Neutrophil (primary cell): ENCODE results near the gene SGK1.
A peak's percentile ranks its signal among the peaks of the same experiment; 100 is the strongest.

Source experiments
- H3K27ac ChIP-seq: fragments of 200-600 bp; sonication (generic); 2 replicates; pipeline ENCODE4 v1.5.1; 2016; ENCODE audit warnings: mild to moderate bottlenecking, moderate library complexity
- H3K27me3 ChIP-seq: fragments of 200-600 bp; sonication (generic); 2 replicates; pipeline ENCODE4 v1.6.0; 2016; ENCODE audit warnings: mild to moderate bottlenecking
- H3K36me3 ChIP-seq: fragments of 200-600 bp; sonication (generic); 2 replicates; pipeline ENCODE4 v1.5.1; 2017
- H3K4me1 ChIP-seq, 2 experiments: fragments of 200-600 bp in 1 of 2; sonication (generic) in 1 of 2; 1 replicate in 1 of 2; 2 replicates in 1 of 2; pipeline versions ENCODE4 v1.5.1 to v1.6.1; 2013 to 2016; ENCODE audit warnings: low read depth in 1 of 2, low read length in 1 of 2, mild to moderate bottlenecking in 1 of 2, moderate library complexity in 1 of 2; ENCODE audit not compliant: control insufficient read depth in 1 of 2, insufficient read depth in 1 of 2
- H3K4me3 ChIP-seq, 2 experiments: fragments of 200-600 bp in 1 of 2; sonication (generic) in 1 of 2; 1 replicate in 1 of 2; 2 replicates in 1 of 2; pipeline ENCODE4 v1.5.1; 2013 to 2016; ENCODE audit warnings: low read depth in 1 of 2, low read length in 1 of 2, mild to moderate bottlenecking in 1 of 2, moderate library complexity in 1 of 2
- H3K9me3 ChIP-seq: fragments of 200-600 bp; sonication (generic); 2 replicates; pipeline ENCODE4 v1.5.1; 2016
- TF ChIP-seq, protein P1 (sequence below): fragments of 200-600 bp; sonication (generic); IDR thresholded peaks from 2 replicates; pipeline ENCODE4 v1.5.1; 2016; ENCODE audit warnings: antibody characterized with exemption

SGK1 gene

DNA sequence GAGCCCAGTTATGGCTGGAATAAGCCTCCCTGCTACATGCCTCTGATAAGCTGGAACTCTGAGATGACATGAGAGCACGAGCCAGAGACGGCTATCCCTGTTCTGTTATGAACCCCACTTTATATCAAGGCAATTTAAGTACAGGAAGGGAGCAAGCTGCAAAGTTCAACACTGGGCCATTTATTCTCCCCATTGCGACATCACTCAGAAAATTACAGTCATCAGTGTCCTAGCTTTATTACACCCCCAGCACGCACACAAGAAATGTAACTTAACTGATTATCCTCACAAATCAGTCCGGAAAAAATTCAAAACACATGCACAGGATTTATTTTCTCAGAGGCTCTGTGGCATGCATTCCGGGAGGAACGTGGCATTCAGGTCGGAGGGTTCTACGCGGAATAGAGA lies 140.2 kb downstream of the SGK1 start:
- H3K9me3 ChIP-seq: peaks cover 6% of the 10 kb centered on the region
- peaks cover 48% of the 10 kb centered on the region in 2 experiments for H3K4me1 ChIP-seq
- H3K36me3 ChIP-seq: peaks cover 24% of the 10 kb centered on the region
- H3K4me3 ChIP-seq: peak overlapping the region; percentile 74 to 83
- H3K27ac ChIP-seq: peak overlapping the region; percentile 100
- TF ChIP-seq, protein P1, sequence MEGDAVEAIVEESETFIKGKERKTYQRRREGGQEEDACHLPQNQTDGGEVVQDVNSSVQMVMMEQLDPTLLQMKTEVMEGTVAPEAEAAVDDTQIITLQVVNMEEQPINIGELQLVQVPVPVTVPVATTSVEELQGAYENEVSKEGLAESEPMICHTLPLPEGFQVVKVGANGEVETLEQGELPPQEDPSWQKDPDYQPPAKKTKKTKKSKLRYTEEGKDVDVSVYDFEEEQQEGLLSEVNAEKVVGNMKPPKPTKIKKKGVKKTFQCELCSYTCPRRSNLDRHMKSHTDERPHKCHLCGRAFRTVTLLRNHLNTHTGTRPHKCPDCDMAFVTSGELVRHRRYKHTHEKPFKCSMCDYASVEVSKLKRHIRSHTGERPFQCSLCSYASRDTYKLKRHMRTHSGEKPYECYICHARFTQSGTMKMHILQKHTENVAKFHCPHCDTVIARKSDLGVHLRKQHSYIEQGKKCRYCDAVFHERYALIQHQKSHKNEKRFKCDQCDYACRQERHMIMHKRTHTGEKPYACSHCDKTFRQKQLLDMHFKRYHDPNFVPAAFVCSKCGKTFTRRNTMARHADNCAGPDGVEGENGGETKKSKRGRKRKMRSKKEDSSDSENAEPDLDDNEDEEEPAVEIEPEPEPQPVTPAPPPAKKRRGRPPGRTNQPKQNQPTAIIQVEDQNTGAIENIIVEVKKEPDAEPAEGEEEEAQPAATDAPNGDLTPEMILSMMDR: no peak
- no peaks in the 10 kb centered on the region for H3K27me3 ChIP-seq

DNA sequence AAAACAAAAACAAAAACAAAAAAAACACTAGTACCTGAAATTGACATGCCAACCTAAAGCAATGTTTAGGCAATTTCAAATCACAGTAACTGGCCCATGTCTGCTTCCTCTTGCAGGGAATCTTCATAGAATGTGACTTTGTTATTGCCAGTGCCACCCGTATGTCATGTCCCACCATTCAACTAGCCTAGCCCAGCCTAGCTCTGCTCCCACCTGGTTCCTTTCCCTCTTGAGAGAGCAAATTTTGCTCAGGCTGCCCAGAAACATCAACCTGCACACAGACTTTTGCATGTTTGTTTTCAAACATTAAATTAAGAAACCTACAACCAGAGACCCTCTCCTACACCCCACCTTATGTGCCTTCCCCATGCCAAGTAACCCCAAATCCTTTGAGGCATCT lies 140.7 kb downstream of the SGK1 start:
- peaks cover 6% of the 10 kb centered on the region for H3K9me3 ChIP-seq
- H3K36me3 ChIP-seq: peaks cover 29% of the 10 kb centered on the region
- no peaks in the 10 kb centered on the region for H3K27me3 ChIP-seq
- peaks cover 53% of the 10 kb centered on the region in 2 experiments for H3K4me1 ChIP-seq
- TF ChIP-seq, protein P1: no peak
- H3K4me3 ChIP-seq: peak overlapping the region in 1 of 2 experiments; percentile 83
- peak overlapping the region; percentile 100 for H3K27ac ChIP-seq

DNA sequence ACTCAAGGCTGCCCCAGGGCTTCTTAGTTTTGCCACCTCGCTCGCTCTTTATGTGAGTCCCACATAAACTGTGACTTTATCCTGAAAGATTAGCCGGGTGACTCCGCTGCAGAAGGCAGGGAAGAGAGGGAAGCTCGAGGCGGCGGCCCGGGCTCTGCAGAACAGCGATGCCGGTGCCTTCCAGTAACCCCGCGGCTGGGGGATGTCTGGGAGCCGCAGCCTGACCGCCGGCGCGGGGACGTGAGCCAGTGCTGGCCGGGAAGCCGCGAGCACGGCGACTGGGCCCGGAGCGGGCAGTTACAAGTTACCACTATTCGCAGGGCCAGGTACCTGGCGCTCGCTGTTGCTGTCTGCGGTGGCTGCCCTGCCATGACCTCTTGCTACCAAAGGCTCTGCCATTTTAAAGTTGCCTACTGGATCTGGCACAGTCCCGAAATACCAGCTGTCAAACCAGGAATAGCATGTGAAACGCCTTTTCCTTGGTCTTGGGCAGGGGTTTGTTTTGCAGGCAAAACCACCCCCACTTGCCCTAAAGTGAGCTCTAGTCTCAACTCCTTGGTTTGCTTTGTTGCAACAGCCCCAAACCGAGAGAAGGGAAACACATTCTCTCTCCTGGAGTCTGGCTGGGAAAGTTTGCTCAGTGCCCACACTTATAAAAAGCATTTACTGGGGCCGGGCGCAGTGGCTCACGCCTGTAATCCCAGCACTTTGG lies 141.5 kb downstream of the SGK1 start:
- TF ChIP-seq, protein P1: no peak
- H3K27ac ChIP-seq: peak overlapping the region; percentile 100
- peak overlapping the region; percentile 83 to 99 for H3K4me3 ChIP-seq
- H3K27me3 ChIP-seq: no peaks in the 10 kb centered on the region
- peaks cover 29% of the 10 kb centered on the region for H3K36me3 ChIP-seq
- H3K4me1 ChIP-seq: peaks cover 54 to 55% of the 10 kb centered on the region in 2 experiments
- H3K9me3 ChIP-seq: peaks cover 6% of the 10 kb centered on the region

DNA sequence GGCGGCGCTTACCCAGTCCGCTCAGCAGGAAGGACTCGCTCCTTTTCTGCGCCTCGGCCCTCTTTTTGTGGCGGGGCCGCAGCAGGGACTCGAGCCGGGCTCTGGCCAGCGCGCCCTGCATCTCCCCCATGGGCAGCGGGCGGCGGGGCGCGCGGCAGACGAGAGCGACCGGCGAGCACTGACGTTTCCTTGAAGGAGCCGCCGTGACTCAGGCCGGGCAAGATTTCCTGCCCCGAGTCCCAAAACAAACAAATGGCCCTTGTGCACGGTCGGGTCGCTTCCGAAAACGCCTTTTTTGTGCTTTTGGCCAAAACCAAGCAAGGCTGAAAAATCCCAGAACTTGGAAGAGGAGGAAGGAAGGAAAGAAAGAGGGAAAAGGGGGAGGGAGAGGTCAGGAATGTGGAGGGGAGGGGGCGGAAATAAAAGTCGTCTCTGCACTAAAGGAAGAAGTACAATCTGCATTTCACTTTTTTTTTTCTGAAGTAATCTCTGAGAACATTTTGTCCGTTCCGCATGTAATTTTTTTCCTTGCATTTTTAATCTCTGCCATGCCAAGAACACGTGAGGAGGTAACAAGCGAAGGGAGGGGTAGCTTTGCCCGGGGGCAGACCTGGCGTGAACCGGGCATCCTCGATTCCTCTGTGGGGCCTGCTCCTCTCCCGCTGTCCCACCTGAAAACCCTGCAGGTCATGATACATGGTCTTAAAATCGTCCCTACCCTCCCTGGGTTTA lies 142.2 kb downstream of the SGK1 start:
- TF ChIP-seq, protein P1: no peak
- Histone ChIP-seq H3K9me3 (peaks cover 6% of the 10 kb centered on the region), H3K27me3 (no peaks in the 10 kb centered on the region), H3K36me3 (peaks cover 36% of the 10 kb centered on the region), H3K4me1 (peaks cover 54 to 61% of the 10 kb centered on the region in 2 experiments), H3K4me3 (peak overlapping the region; percentile 83 to 99), H3K27ac (peak overlapping the region; percentile 100)

DNA sequence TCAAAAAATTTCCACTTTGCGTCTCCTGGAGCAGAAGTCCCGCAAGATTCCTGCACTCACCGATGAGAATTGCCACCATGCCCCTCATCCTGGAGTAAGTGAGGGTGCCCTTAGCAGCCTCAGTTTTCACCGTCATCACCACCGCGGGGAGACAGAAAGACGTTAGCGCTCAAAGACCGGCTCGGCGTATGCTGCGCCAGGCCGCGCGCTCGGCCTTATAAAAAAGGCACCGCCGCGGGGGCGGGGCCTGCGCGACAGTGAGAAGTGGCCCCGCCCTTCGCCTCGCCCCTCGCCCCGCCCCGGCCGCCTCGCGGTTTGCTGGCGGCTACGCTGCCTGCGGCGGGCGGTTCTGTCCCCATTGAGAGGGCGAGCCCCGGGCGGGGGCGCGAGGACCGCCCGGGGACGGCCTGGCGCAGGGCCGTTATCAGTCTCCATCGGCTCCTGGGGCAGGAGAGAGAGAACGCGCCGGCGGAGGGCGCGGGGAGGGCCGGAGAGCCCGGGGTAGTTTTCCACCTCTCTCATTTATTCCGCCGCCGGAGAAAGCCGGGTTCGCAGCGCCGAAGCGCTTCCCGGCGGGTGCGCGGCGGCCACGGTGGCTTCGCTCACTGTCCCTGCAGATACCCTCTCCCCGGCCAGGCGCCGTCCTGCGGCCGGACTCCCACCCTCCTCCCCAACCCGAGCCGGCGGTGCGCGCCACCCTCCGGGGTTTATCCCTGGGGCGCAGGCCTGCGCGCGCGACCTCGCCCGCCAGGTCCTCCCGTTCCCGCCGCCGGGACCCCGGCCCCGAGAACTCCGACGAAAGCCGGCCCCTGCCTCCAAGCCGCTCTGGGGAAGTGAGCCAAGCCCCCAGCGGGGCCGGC lies 143.0 kb downstream of the SGK1 start:
- Histone ChIP-seq H3K27me3 (no peaks in the 10 kb centered on the region), H3K36me3 (peaks cover 44% of the 10 kb centered on the region), H3K9me3 (peaks cover 11% of the 10 kb centered on the region), H3K27ac (peak overlapping the region; percentile 100), H3K4me1 (peaks cover 54 to 69% of the 10 kb centered on the region in 2 experiments), H3K4me3 (peak overlapping the region; percentile 83 to 99)
- TF ChIP-seq, protein P1: no peak
